SK-N-SH (cell line): ENCODE data around the gene EPB41L2. TPM values are rescaled to one million over a fixed set of nuclear protein-coding genes. Genes with fewer than 3 reads are reported as not detected.

Source experiments
- CTCF ChIA-PET: fragments of 300-600, 350-600 bp; formaldehyde crosslinking; extraction: SDS; loops from one replicate; lab custom pipeline; 2021; lab: Yijun Ruan, JAX
- POLR2A ChIA-PET: fragments of 350-600 bp; sonication (Branson Sonifier 250); formaldehyde crosslinking; extraction: SDS; loops from one replicate; lab custom pipeline; 2020; ENCODE audit warnings: antibody characterized with exemption, inconsistent platforms; lab: Yijun Ruan, JAX
- DNase-seq: peaks from one replicate; pipeline ENCODE4 v3.0.0; 2012
- H2AFZ ChIP-seq: fragments of 200-600 bp; sonication (generic); 2 replicates; pipeline ENCODE4 v1.8.1; 2016; ENCODE audit warnings: antibody characterized with exemption, mild to moderate bottlenecking, low read depth
- H3F3A ChIP-seq: fragments of 200-600 bp; sonication (generic); replicated peaks from 2 replicates; pipeline ENCODE3; 2016; ENCODE audit warnings: antibody characterized with exemption, mild to moderate bottlenecking; ENCODE audit not compliant: insufficient read depth
- H3K27ac ChIP-seq, 2 experiments: fragments of 200-500 bp in 1 of 2; fragments of 200-600 bp in 1 of 2; sonication (Bioruptor generic) in 1 of 2; sonication (generic), shearing (Covaris generic) in 1 of 2; 2 replicates each; pipeline versions ENCODE4 v1.5.1 to v1.6.1; 2014 to 2016; ENCODE audit warnings: low read depth in 2 of 2, inconsistent platforms in 1 of 2, low read length in 1 of 2, mild to moderate bottlenecking in 1 of 2, mixed read lengths in 1 of 2
- H3K27me3 ChIP-seq: fragments of 200-600 bp; sonication (generic), shearing (Covaris generic); 2 replicates; pipeline ENCODE4 v1.6.1; 2016; ENCODE audit warnings: mixed run types; ENCODE audit not compliant: insufficient read depth
- H3K36me3 ChIP-seq, 2 experiments: fragments of 200-500 bp in 1 of 2; fragments of 200-600 bp in 1 of 2; sonication (Bioruptor generic) in 1 of 2; sonication (generic) in 1 of 2; replicated peaks in 1 of 2; 2 replicates each; pipeline versions ENCODE3 to v1.5.1; 2014 to 2016; ENCODE audit warnings: low read length in 1 of 2, mild to moderate bottlenecking in 1 of 2; ENCODE audit not compliant: insufficient read depth in 2 of 2, control insufficient read depth in 1 of 2
- H3K4me1 ChIP-seq, 2 experiments: fragments of 200-500 bp in 1 of 2; fragments of 200-600 bp in 1 of 2; sonication (Bioruptor generic) in 1 of 2; sonication (generic), shearing (Covaris generic) in 1 of 2; 2 replicates each; pipeline versions ENCODE4 v1.5.1 to v1.6.1; 2014 to 2016; ENCODE audit warnings: low read depth in 1 of 2, low read length in 1 of 2, mixed run types in 1 of 2; ENCODE audit not compliant: insufficient read depth in 2 of 2, control insufficient read depth in 1 of 2
- H3K4me2 ChIP-seq: fragments of 200-600 bp; sonication (generic), shearing (Covaris generic); 2 replicates; pipeline ENCODE4 v1.6.1; 2017; ENCODE audit warnings: mixed run types
- H3K4me3 ChIP-seq, 2 experiments: fragments of 200-500 bp in 1 of 2; fragments of 200-600 bp in 1 of 2; sonication (Bioruptor generic) in 1 of 2; sonication (generic), shearing (Covaris generic) in 1 of 2; 2 replicates each; pipeline versions ENCODE4 v1.5.1 to v1.8.1; 2014 to 2016; ENCODE audit warnings: low read depth in 2 of 2, inconsistent platforms in 1 of 2, low read length in 1 of 2, mild to moderate bottlenecking in 1 of 2, mixed read lengths in 1 of 2, moderate library complexity in 1 of 2
- H3K79me2 ChIP-seq: fragments of 200-600 bp; sonication (generic); 2 replicates; pipeline ENCODE4 v1.8.1; 2017; ENCODE audit warnings: mild to moderate bottlenecking; ENCODE audit not compliant: insufficient read depth
- H3K9ac ChIP-seq: fragments of 200-600 bp; sonication (generic); 2 replicates; pipeline ENCODE4 v1.6.1; 2017; ENCODE audit warnings: mixed run types
- H3K9me2 ChIP-seq: fragments of 200-600 bp; sonication (generic); 2 replicates; pipeline ENCODE4 v1.6.1; 2017; ENCODE audit warnings: mixed run types
- H3K9me3 ChIP-seq: fragments of 200-600 bp; sonication (generic); 2 replicates; pipeline ENCODE4 v1.6.1; 2017; ENCODE audit warnings: mixed run types, mild to moderate bottlenecking, moderate library complexity
- H4K20me1 ChIP-seq: fragments of 200-600 bp; sonication (generic); 2 replicates; pipeline ENCODE4 v1.6.1; 2017; ENCODE audit warnings: mild to moderate bottlenecking, mixed run types; ENCODE audit not compliant: insufficient read depth
- CTCF ChIP-seq: fragments of 200-600 bp; sonication (generic); IDR thresholded peaks from 2 replicates; pipeline ENCODE4 v1.6.1; 2017; ENCODE audit warnings: antibody characterized with exemption, mild to moderate bottlenecking, moderate library complexity
- EP300 ChIP-seq, 2 experiments: IDR thresholded peaks; 2 replicates each; pipeline versions ENCODE4 v1.4.0 to v1.6.1; 2012; ENCODE audit warnings: borderline replicate concordance in 1 of 2, low read depth in 1 of 2, low read length in 1 of 2
- EZH2phosphoT487 ChIP-seq: fragments of 200-600 bp; sonication (generic); IDR thresholded peaks from 2 replicates; pipeline ENCODE4 v1.6.1; 2017; ENCODE audit warnings: low read depth, mixed run types, mild to moderate bottlenecking, antibody characterized with exemption, moderate library complexity, borderline replicate concordance
- MEF2A ChIP-seq: IDR thresholded peaks from 2 replicates; pipeline ENCODE4 v1.4.0; 2012; ENCODE audit warnings: low read depth, borderline replicate concordance
- PBX3 ChIP-seq: IDR thresholded peaks from 2 replicates; pipeline ENCODE4; 2012
- POLR2AphosphoS5 ChIP-seq: IDR thresholded peaks from 2 replicates; pipeline ENCODE4 v1.6.1; 2012; ENCODE audit warnings: low read depth, low read length
- REST ChIP-seq: IDR thresholded peaks from 2 replicates; pipeline ENCODE4 v1.6.1; 2012; ENCODE audit warnings: mild to moderate bottlenecking, low read depth, low read length, moderate library complexity
- TCF12 ChIP-seq: IDR thresholded peaks from 2 replicates; pipeline ENCODE4 v1.4.0; 2012
- WGBS: methylation state at CpG from one replicate; pipeline ENCODE4 v1.1.6; 2017; ENCODE audit warnings: low lambda C conversion rate; 5-methylcytosine and 5-hydroxymethylcytosine counted together
- polyA plus RNA-seq, 3 experiments: library from polyadenylated mRNA; depleted of rRNA; stranded (reverse); fragments of >200 nt; gene quantifications; 2 replicates each; pipeline ENCODE4 v1.2.3, GENCODE V29; 2012
- TF ChIP-seq, protein P1 (sequence below): IDR thresholded peaks from 2 replicates; pipeline ENCODE4 v1.4.0; 2012; ENCODE audit warnings: low read depth
- TF ChIP-seq, protein P2 (sequence below): fragments of 150-350 bp; IDR thresholded peaks from 2 replicates; pipeline ENCODE4 v1.6.1; 2017; ENCODE audit warnings: antibody characterized with exemption, low read length, low read depth, borderline replicate concordance

Gene EPB41L2
- polyA plus RNA-seq, 1 of the 3 experiments (the other 2 are of a cell fraction), result 1.4 TPM

DNA sequence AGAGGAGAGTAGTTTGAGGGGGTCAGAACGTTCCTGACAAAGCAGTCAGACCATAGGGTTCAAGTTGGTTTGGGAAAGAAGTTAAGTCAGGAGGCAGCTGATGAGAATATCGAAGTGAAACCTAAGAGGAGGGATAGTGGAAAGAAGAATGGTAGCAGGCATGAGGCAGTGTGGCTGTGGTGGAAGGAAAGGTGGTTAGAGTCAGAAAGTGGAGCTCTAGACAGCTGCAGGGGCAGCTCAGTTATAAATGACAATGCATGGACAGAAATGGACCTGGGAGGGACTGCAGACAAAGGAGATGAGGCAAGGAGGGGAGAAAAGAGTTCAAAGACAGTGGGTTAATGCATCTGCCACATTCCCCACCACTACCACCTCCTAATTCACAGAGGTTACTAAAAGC lies 169.3 kb downstream of the EPB41L2 start:
- Histone ChIP-seq H3K36me3 (no peaks in the 10 kb centered on the region), H3K9me2 (no peaks in the 10 kb centered on the region), H3K9ac (no peak overlapping the region), H3K79me2 (no peaks in the 10 kb centered on the region), H3K4me2 (no peak overlapping the region), H3K4me3 (no peak overlapping the region), H3K9me3 (no peaks in the 10 kb centered on the region), H4K20me1 (no peaks in the 10 kb centered on the region), H3K27ac (no peak overlapping the region), H3F3A (no peaks in the 10 kb centered on the region), H3K4me1 (no peaks in the 10 kb centered on the region; a peak in 1 of 4 replicates), H2AFZ (no peak overlapping the region), H3K27me3 (peaks cover 4% of the 10 kb centered on the region; the same call in 1 of the 2 replicates)
- WGBS, result 3% methylated on average over 2 of the region's 2 CpGs
- TF ChIP-seq EP300 (IDR thresholded peaks at IDR 0.05; ENCODE audit: borderline replicate concordance in 1 of 2, low read depth in 1 of 2, low read length in 1 of 2) (no peak), PBX3 (no peak), TCF12 (no peak), CTCF (no peak), MEF2A (no peak), REST (no peak), POLR2AphosphoS5 (no peak), EZH2phosphoT487 (no peak)
- TF ChIP-seq, protein P1, sequence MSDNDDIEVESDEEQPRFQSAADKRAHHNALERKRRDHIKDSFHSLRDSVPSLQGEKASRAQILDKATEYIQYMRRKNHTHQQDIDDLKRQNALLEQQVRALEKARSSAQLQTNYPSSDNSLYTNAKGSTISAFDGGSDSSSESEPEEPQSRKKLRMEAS, result no peak
- TF ChIP-seq, protein P2, sequence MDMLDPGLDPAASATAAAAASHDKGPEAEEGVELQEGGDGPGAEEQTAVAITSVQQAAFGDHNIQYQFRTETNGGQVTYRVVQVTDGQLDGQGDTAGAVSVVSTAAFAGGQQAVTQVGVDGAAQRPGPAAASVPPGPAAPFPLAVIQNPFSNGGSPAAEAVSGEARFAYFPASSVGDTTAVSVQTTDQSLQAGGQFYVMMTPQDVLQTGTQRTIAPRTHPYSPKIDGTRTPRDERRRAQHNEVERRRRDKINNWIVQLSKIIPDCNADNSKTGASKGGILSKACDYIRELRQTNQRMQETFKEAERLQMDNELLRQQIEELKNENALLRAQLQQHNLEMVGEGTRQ, result no peak
- DNase-seq, result no peak
- ChIA-PET CTCF (interaction anchor here (0.6 to 1.3 kb wide), 3 partner anchors 8 to 734 kb away, joined by 3 to 6 read pairs (median 3); partner anchors contain the start of gene MED23), POLR2A (no interaction called here)
